ENCODE results near the gene KIAA2012.
A peak's percentile ranks its signal among the peaks of the same experiment; 100 is the strongest.

The KIAA2012 gene

DNA sequence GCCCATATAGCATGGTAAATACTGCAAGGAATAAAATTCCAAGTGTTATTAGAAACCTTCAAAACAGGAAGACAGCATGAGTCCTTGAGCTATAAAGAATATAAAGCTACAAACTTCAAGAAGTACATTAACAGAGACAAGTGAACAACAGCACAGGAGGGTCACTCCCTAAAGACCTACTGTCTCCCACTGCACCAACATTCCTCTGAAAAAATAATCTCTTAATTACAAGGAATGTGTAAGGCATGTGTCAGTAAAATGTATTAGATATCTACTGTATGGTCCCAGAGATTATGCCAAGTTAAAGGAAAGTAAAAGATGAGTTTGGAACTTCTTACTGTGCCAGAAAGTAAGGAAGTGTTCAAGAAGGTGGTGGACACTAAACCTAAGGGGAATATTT lies 135.5 kb downstream of the KIAA2012 start:
- peaks cover 21% of the 10 kb centered on the region for H3K36me3 ChIP-seq (replicated peaks; ENCODE audit: low read depth, low read length)
- no peak for TF ChIP-seq EZH2phosphoT487 (IDR thresholded peaks at IDR 0.05; ENCODE audit: low read depth)
- no peak for TF ChIP-seq CTCF (IDR thresholded peaks at IDR 0.05; ENCODE audit: low read depth, low read length)

GRCh38 chr2:202215179-202215578 lies 142.1 kb downstream of the KIAA2012 start:
- no peak for TF ChIP-seq CTCF (IDR thresholded peaks at IDR 0.05; ENCODE audit: low read depth, low read length)
- no peak for TF ChIP-seq EZH2phosphoT487 (IDR thresholded peaks at IDR 0.05; ENCODE audit: low read depth)
- Histone ChIP-seq H3K4me3 (ENCODE audit: low read length) (no peak overlapping the region), H3K9me3 (ENCODE audit: insufficient read depth, low read length) (no peaks in the 10 kb centered on the region), H3K4me2 (ENCODE audit: low read length) (no peak overlapping the region), H2AFZ (ENCODE audit: low read depth, low read length) (no peak overlapping the region), H3K79me2 (ENCODE audit: low read length) (peaks cover 43% of the 10 kb centered on the region), H3K27me3 (ENCODE audit: low read depth, low read length) (no peaks in the 10 kb centered on the region), H3K27ac (ENCODE audit: low read length) (no peak overlapping the region), H4K20me1 (ENCODE audit: insufficient read depth, low read length) (peaks cover 13% of the 10 kb centered on the region), H3K9ac (ENCODE audit: low read length) (no peak overlapping the region), H3K4me1 (ENCODE audit: low read length) (no peaks in the 10 kb centered on the region), H3K36me3 (replicated peaks; ENCODE audit: low read depth, low read length) (peaks cover 21% of the 10 kb centered on the region)

More for the DNA sequence above, 135.5 kb downstream of the KIAA2012 start:
- Histone ChIP-seq H4K20me1 (ENCODE audit: insufficient read depth, low read length) (no peaks in the 10 kb centered on the region), H3K27me3 (ENCODE audit: low read depth, low read length) (no peaks in the 10 kb centered on the region), H3K9ac (ENCODE audit: low read length) (no peak overlapping the region), H3K4me3 (ENCODE audit: low read length) (no peak overlapping the region), H2AFZ (ENCODE audit: low read depth, low read length) (no peak overlapping the region), H3K9me3 (ENCODE audit: insufficient read depth, low read length) (no peaks in the 10 kb centered on the region), H3K4me2 (ENCODE audit: low read length) (no peak overlapping the region), H3K4me1 (ENCODE audit: low read length) (peaks cover 11% of the 10 kb centered on the region), H3K27ac (ENCODE audit: low read length) (no peak overlapping the region), H3K79me2 (ENCODE audit: low read length) (0 out of 2 replicates have a peak, but pooled peaks cover 3% of the 10 kb centered on the region)

GRCh38 chr2:202221873-202222272 lies 148.8 kb downstream of the KIAA2012 start:
- Histone ChIP-seq H3K27me3 (ENCODE audit: low read depth, low read length) (no peaks in the 10 kb centered on the region), H3K79me2 (ENCODE audit: low read length) (peaks cover 83% of the 10 kb centered on the region), H2AFZ (ENCODE audit: low read depth, low read length) (no peak overlapping the region), H3K36me3 (replicated peaks; ENCODE audit: low read depth, low read length) (peaks cover 26% of the 10 kb centered on the region), H3K9ac (ENCODE audit: low read length) (no peak overlapping the region), H3K4me3 (ENCODE audit: low read length) (no peak overlapping the region), H3K4me2 (ENCODE audit: low read length) (no peak overlapping the region), H3K27ac (ENCODE audit: low read length) (no peak overlapping the region), H3K9me3 (ENCODE audit: insufficient read depth, low read length) (no peaks in the 10 kb centered on the region), H3K4me1 (ENCODE audit: low read length) (no peaks in the 10 kb centered on the region), H4K20me1 (ENCODE audit: insufficient read depth, low read length) (peaks cover 35% of the 10 kb centered on the region)
- no peak for TF ChIP-seq EZH2phosphoT487 (IDR thresholded peaks at IDR 0.05; ENCODE audit: low read depth)
- TF ChIP-seq CTCF (IDR thresholded peaks at IDR 0.05; ENCODE audit: low read depth, low read length), result no peak

DNA sequence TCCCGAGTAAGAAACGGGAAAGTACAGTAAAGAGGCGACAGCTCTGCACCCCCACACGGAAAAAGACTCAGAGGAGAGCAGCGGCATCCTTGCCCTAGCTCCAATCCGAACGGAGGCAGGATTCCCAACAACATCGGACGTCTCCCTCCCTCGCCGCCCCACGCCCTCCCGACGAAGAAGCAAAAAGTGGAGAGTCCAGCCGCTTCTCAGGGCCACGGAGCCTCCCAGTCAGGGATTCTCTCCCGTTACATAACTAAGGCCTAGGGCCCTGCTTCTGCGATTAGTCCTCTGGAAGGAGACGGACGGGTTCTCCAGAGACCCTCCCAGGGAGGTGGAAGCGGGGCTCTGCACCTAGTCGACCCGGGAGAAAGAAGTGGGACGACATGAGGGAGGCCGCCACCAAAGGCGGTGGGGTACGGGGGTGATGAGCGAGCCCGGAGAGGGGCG lies 164.8 kb downstream of the KIAA2012 start:
- no peaks in the 10 kb centered on the region for H3K9me3 ChIP-seq (ENCODE audit: insufficient read depth, low read length)
- peak overlapping the region; percentile 96 for H3K4me3 ChIP-seq (ENCODE audit: low read length)
- H2AFZ ChIP-seq (ENCODE audit: low read depth, low read length), result no peak overlapping the region
- TF ChIP-seq CTCF (IDR thresholded peaks at IDR 0.05; ENCODE audit: low read depth, low read length), result no peak
- TF ChIP-seq EZH2phosphoT487 (IDR thresholded peaks at IDR 0.05; ENCODE audit: low read depth), result no peak
- peak overlapping the region; percentile 94 for H3K9ac ChIP-seq (ENCODE audit: low read length)
- H3K4me1 ChIP-seq (ENCODE audit: low read length), result peaks cover 13% of the 10 kb centered on the region
- peak overlapping the region; percentile 84 for H3K4me2 ChIP-seq (ENCODE audit: low read length)
- H3K36me3 ChIP-seq (replicated peaks; ENCODE audit: low read depth, low read length), result no peaks in the 10 kb centered on the region
- H3K79me2 ChIP-seq (ENCODE audit: low read length), result peaks cover 59% of the 10 kb centered on the region
- H3K27me3 ChIP-seq (ENCODE audit: low read depth, low read length), result no peaks in the 10 kb centered on the region
- peak overlapping the region; percentile 47 for H3K27ac ChIP-seq (ENCODE audit: low read length)
- peaks cover 37% of the 10 kb centered on the region for H4K20me1 ChIP-seq (ENCODE audit: insufficient read depth, low read length)

Data from OCI-LY3 (cell line).